HepG2 (cell line): ENCODE results near the gene GAL3ST1. TPM values are rescaled to one million over a fixed set of nuclear protein-coding genes. Genes with fewer than 3 reads are reported as not detected.

Experiments
- ASH2L ChIP-seq: fragments of 300-600, 200-600 bp; sonication (generic); IDR thresholded peaks from 2 replicates; pipeline ENCODE4 v1.7.0; 2017; ENCODE audit warnings: low read depth, mild to moderate bottlenecking, moderate library complexity, mixed read lengths, low read length; ENCODE audit not compliant: insufficient read length
- CREBL2 ChIP-seq: sonication (generic); formaldehyde crosslinking; IDR thresholded peaks from 2 replicates; pipeline ENCODE4 v1.8.1; 2023; ENCODE audit warnings: missing genetic modification reagents, mild to moderate bottlenecking, borderline replicate concordance
- HES4 ChIP-seq: sonication (generic); formaldehyde crosslinking; IDR thresholded peaks from 2 replicates; pipeline ENCODE4 v1.9.0; 2021; ENCODE audit warnings: mild to moderate bottlenecking, missing genetic modification reagents, borderline replicate concordance
- HMGXB3 ChIP-seq: sonication (generic); formaldehyde crosslinking; IDR thresholded peaks from 2 replicates; pipeline ENCODE4 v1.4.0; 2020; ENCODE audit warnings: missing genetic modification reagents, borderline replicate concordance
- MXI1 ChIP-seq: IDR thresholded peaks from 3 replicates; pipeline ENCODE4 v1.6.1; 2012; ENCODE audit warnings: low read depth, low read length, inconsistent platforms, borderline replicate concordance
- PITX1 ChIP-seq: sonication (generic); formaldehyde crosslinking; IDR thresholded peaks from 2 replicates; pipeline ENCODE4 v1.5.1; 2020; ENCODE audit warnings: mild to moderate bottlenecking, missing genetic modification reagents
- PPARG ChIP-seq: conservative IDR thresholded peaks from 2 replicates; pipeline ENCODE4 v1.6.1; 2016; ENCODE audit warnings: missing biosample characterization, missing genetic modification reagents
- PRDM4 ChIP-seq: sonication (generic); formaldehyde crosslinking; IDR thresholded peaks from 2 replicates; pipeline ENCODE4 v1.9.0; 2021; ENCODE audit warnings: missing genetic modification reagents, borderline replicate concordance
- ZNF17 ChIP-seq: sonication (generic); formaldehyde crosslinking; IDR thresholded peaks from 2 replicates; pipeline ENCODE4 v1.5.0; 2020; ENCODE audit warnings: mild to moderate bottlenecking, missing genetic modification reagents
- ZNF296 ChIP-seq: sonication (generic); formaldehyde crosslinking; conservative IDR thresholded peaks from 2 replicates; pipeline ENCODE4 v1.5.0; 2020; ENCODE audit warnings: mild to moderate bottlenecking, missing genetic modification reagents
- ZNF562 ChIP-seq: sonication (generic); formaldehyde crosslinking; IDR thresholded peaks from 2 replicates; pipeline ENCODE4 v1.8.0; 2022; ENCODE audit warnings: missing genetic modification reagents, borderline replicate concordance
- ZNF572 ChIP-seq: sonication (generic); formaldehyde crosslinking; IDR thresholded peaks from 2 replicates; pipeline ENCODE4 v1.5.1; 2020; ENCODE audit warnings: mild to moderate bottlenecking, missing genetic modification reagents
- polyA plus RNA-seq, 8 experiments: library from polyadenylated mRNA; depleted of rRNA in 3 of 8; stranded (reverse) in 7 of 8; unstranded in 1 of 8; fragments of >200 nt; fragmentation: Illumina TruSeq in 4 of 8; extraction: Trizol in 4 of 8; gene quantifications; 2 replicates each; pipeline versions ENCODE4 v1.2.1 to v1.2.3, GENCODE V29; 2011 to 2016; ENCODE audit warnings: low read depth in 4 of 8, missing spikeins in 1 of 8, mixed read lengths in 1 of 8; ENCODE audit not compliant: insufficient read depth in 1 of 8
- total RNA-seq, 5 experiments: library from RNA; depleted of rRNA; stranded (reverse); fragments of >200 nt; fragmentation: Illumina TruSeq; extraction: Trizol; gene quantifications; 2 replicates each; pipeline ENCODE4 v1.2.3, GENCODE V29; 2016; ENCODE audit warnings: low read depth in 1 of 5
- TF ChIP-seq, protein P1 (sequence below): sonication (generic); formaldehyde crosslinking; IDR thresholded peaks from 2 replicates; pipeline ENCODE4 v1.4.0; 2020; ENCODE audit warnings: missing genetic modification reagents
- TF ChIP-seq, protein P2 (sequence below), 2 experiments: sonication (generic) in 1 of 2; formaldehyde crosslinking in 1 of 2; IDR thresholded peaks; 2 replicates each; pipeline versions ENCODE4 v1.5.1 to v1.6.1; 2011 to 2020; ENCODE audit warnings: borderline replicate concordance in 1 of 2, low read depth in 1 of 2, low read length in 1 of 2, mild to moderate bottlenecking in 1 of 2, missing genetic modification reagents in 1 of 2, moderate library complexity in 1 of 2

Gene GAL3ST1
- total and polyA plus RNA-seq, 2 of the 13 experiments (the other 11 are each of a cell fraction or from before 2014, with no cell fraction given): 4.4 to 14.7 TPM

- TF ChIP-seq PITX1 (CRISPR knock-in tag): 0 out of 2 replicates have a peak, but pooled peaks have one; percentile 28
- TF ChIP-seq CREBL2 (CRISPR knock-in tag): no peak
- TF ChIP-seq, protein P1, sequence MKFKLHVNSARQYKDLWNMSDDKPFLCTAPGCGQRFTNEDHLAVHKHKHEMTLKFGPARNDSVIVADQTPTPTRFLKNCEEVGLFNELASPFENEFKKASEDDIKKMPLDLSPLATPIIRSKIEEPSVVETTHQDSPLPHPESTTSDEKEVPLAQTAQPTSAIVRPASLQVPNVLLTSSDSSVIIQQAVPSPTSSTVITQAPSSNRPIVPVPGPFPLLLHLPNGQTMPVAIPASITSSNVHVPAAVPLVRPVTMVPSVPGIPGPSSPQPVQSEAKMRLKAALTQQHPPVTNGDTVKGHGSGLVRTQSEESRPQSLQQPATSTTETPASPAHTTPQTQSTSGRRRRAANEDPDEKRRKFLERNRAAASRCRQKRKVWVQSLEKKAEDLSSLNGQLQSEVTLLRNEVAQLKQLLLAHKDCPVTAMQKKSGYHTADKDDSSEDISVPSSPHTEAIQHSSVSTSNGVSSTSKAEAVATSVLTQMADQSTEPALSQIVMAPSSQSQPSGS (CRISPR knock-in tag): no peak
- TF ChIP-seq HES4 (CRISPR knock-in tag): 0 out of 2 replicates have a peak, but pooled peaks have one; percentile 22
- TF ChIP-seq HMGXB3 (CRISPR knock-in tag): no peak
- TF ChIP-seq ZNF17 (CRISPR knock-in tag): no peak
- TF ChIP-seq PRDM4: no peak
- TF ChIP-seq, protein P2, sequence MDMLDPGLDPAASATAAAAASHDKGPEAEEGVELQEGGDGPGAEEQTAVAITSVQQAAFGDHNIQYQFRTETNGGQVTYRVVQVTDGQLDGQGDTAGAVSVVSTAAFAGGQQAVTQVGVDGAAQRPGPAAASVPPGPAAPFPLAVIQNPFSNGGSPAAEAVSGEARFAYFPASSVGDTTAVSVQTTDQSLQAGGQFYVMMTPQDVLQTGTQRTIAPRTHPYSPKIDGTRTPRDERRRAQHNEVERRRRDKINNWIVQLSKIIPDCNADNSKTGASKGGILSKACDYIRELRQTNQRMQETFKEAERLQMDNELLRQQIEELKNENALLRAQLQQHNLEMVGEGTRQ (IDR thresholded peaks at IDR 0.05; ENCODE audit: low read depth, low read length): no peak
- TF ChIP-seq, protein P2 (CRISPR knock-in tag; IDR thresholded peaks at IDR 0.05; ENCODE audit: borderline replicate concordance): no peak
- no peak for TF ChIP-seq ZNF562 (CRISPR knock-in tag)
- TF ChIP-seq ZNF572: 0 out of 2 replicates have a peak, but pooled peaks have one; percentile 72
- TF ChIP-seq ASH2L: no peak
- no peak for TF ChIP-seq ZNF296 (CRISPR knock-in tag)
- TF ChIP-seq MXI1: no peak
- TF ChIP-seq PPARG: 0 out of 2 replicates have a peak, but pooled peaks have one; percentile 35
Measured at GRCh38 chr22:30559889-30560288, 14.6 kb downstream of the GAL3ST1 start (continued).
